Breast epithelium (tissue), 4 donors: ENCODE data around the gene SPIN4. TPM values are rescaled to one million over a fixed set of nuclear protein-coding genes. Genes with fewer than 3 reads are reported as not detected.
A peak's percentile ranks its signal among the peaks of the same experiment; 100 is the strongest.
"Not testable (repeated sequence)": the region's sequence is repeated elsewhere in the genome, so short reads cannot be mapped to it uniquely, and the experiment has no call there.

ENCODE experiments used
- DNase-seq, 2 donors: peaks; one replicate each; pipeline ENCODE4 v3.0.0-alpha.2; 2019; ENCODE audit warnings: low spot score in 2 of 2
- H3K27ac ChIP-seq, 2 donors: fragments of 200-600 bp; sonication (generic) in 1 of 2; one replicate each; pipeline ENCODE4 v1.5.1; 2016 to 2019; ENCODE audit warnings: mild to moderate bottlenecking in 1 of 2
- H3K27me3 ChIP-seq, 2 donors: fragments of 200-600 bp; sonication (generic) in 1 of 2; one replicate each; pipeline versions ENCODE4 v1.5.1 to v1.6.0; 2017 to 2019; ENCODE audit warnings: control low read depth in 1 of 2, mild to moderate bottlenecking in 1 of 2
- H3K36me3 ChIP-seq: fragments of 200-600 bp; one replicate; pipeline ENCODE4 v1.5.1; 2019
- H3K4me1 ChIP-seq, 2 donors: fragments of 200-600 bp; sonication (generic); one replicate each; pipeline ENCODE4 v1.5.1; 2016 to 2019; ENCODE audit warnings: control low read depth in 1 of 2
- H3K4me3 ChIP-seq, 3 donors: fragments of 200-600 bp; sonication (generic); 1 replicate in 2 of 3; 2 replicates in 1 of 3; pipeline ENCODE4 v1.5.1; 2016 to 2019; ENCODE audit warnings: mild to moderate bottlenecking in 3 of 3, moderate library complexity in 2 of 3
- H3K9me3 ChIP-seq, 2 donors: fragments of 200-600 bp; sonication (generic) in 1 of 2; one replicate each; pipeline ENCODE4 v1.5.1; 2016 to 2019; ENCODE audit warnings: control low read depth in 1 of 2
- CTCF ChIP-seq, 3 donors: fragments of 450-650 bp; IDR thresholded peaks; one replicate each; pipeline ENCODE4 v1.5.1; 2016 to 2017; ENCODE audit warnings: antibody characterized with exemption in 3 of 3, mild to moderate bottlenecking in 3 of 3, moderate library complexity in 3 of 3
- POLR2A ChIP-seq: fragments of 450-650 bp; IDR thresholded peaks from one replicate; pipeline ENCODE4 v1.6.1; 2016; ENCODE audit warnings: antibody characterized with exemption, mild to moderate bottlenecking, moderate library complexity
- POLR2AphosphoS5 ChIP-seq, 3 donors: sonication (generic); formaldehyde crosslinking; IDR thresholded peaks; one replicate each; pipeline ENCODE4 v1.6.1; 2017; ENCODE audit warnings: antibody characterized with exemption in 3 of 3
- intact Hi-C: fragments of 100-400 bp; cut with DNase I; formaldehyde crosslinking; loops from one replicate; pipeline ENCODE4 v1.15.1; 2023; ENCODE audit warnings: low total_unique reads
- total RNA-seq, 3 donors: library from RNA; depleted of rRNA; stranded (reverse); fragments of >200 nt; gene quantifications; one replicate each; pipeline ENCODE4 v1.1.0, GENCODE V29; 2016

SPIN4 gene
- 1 to 10 TPM; 3.0 to 7.5 (median 6.6) TPM for total RNA-seq

GRCh38 chrX:63350941-63351616, at the start of gene SPIN4:
SPIN4 (minus strand) TSS chrX:63351332; CDS start chrX:63350819, 513 bp downstream.
- Histone ChIP-seq H3K4me3 (peak within 1 kb of the TSS; percentile 58 to 68 (median 61)), H3K27ac (peak within 1 kb of the TSS; percentile 69 to 78), H3K36me3 (no peaks in the 10 kb centered on the region), H3K4me1 (no peaks in the 10 kb centered on the region), H3K9me3 (peaks cover 0 to 1% of the 10 kb centered on the region in 2 donors), H3K27me3 (peaks cover 0 to 19% of the 10 kb centered on the region in 2 donors)
- peak; percentile 60 to 80 for DNase-seq
- intact Hi-C loops = no loop called here
- TF ChIP-seq POLR2AphosphoS5 (IDR thresholded peaks at IDR 0.05) = peak in 1 of 3 donors; percentile 43
- TF ChIP-seq CTCF (IDR thresholded peaks at IDR 0.05) = no peak

- Histone ChIP-seq H3K9me3 (peaks cover 0 to 16% of the 10 kb centered on the region in 2 donors), H3K4me3 (no peak overlapping the region), H3K27ac (no peak overlapping the region), H3K36me3 (no peaks in the 10 kb centered on the region), H3K27me3 (no peaks in the 10 kb centered on the region), H3K4me1 (no peaks in the 10 kb centered on the region)
- DNase-seq = no peak
- no peak for TF ChIP-seq POLR2AphosphoS5 (IDR thresholded peaks at IDR 0.05)
- TF ChIP-seq CTCF (IDR thresholded peaks at IDR 0.05) = no peak
- TF ChIP-seq POLR2A = no peak
- intact Hi-C loops = no loop called here
Observed at GRCh38 chrX:63400340-63400739, 49.2 kb upstream of the SPIN4 start.

DNA sequence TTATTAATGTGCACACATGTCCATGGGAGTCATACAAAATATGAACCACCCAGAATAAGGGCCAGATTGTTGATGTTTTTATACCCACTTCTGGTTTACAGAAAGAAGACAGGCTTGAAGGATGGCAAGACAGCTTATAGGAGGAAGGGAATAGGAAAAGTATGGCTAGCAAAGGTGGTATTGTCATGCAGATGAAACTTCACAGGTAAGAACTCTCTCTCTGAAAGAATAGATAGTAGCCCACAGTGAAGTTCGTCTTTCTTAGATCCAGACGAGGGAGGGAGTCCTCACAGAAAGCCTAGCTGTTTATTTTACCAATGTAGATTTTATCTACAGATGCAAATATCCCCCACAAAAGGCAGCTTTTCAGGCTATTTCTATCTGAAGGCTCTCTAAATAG, 43.7 kb upstream of the SPIN4 start:
- H3K27me3 ChIP-seq = no peaks in the 10 kb centered on the region
- peaks cover 0 to 6% of the 10 kb centered on the region in 2 donors for H3K9me3 ChIP-seq
- intact Hi-C loops = no loop called here
- no peaks in the 10 kb centered on the region for H3K4me1 ChIP-seq
- no peak for DNase-seq
- no peaks in the 10 kb centered on the region for H3K36me3 ChIP-seq
- H3K4me3 ChIP-seq = no peak overlapping the region
- TF ChIP-seq POLR2AphosphoS5 (IDR thresholded peaks at IDR 0.05) (no peak), CTCF (IDR thresholded peaks at IDR 0.05) (no peak), POLR2A (no peak)
- no peak overlapping the region for H3K27ac ChIP-seq

- H3K4me3 ChIP-seq, DNase-seq, H3K36me3 ChIP-seq, H3K4me1 ChIP-seq, H3K27me3 ChIP-seq, H3K9me3 ChIP-seq, intact Hi-C loops, H3K27ac ChIP-seq: not testable (repeated sequence)
Observed at GRCh38 chrX:63393094-63393493, 42.0 kb upstream of the SPIN4 start.

- intact Hi-C loops = no loop called here
- TF ChIP-seq POLR2AphosphoS5 (IDR thresholded peaks at IDR 0.05) (no peak), POLR2A (no peak), CTCF (IDR thresholded peaks at IDR 0.05) (no peak)
- Histone ChIP-seq H3K4me3 (no peak overlapping the region), H3K9me3 (no peaks in the 10 kb centered on the region), H3K27me3 (peaks cover 0 to 10% of the 10 kb centered on the region in 2 donors), H3K27ac (no peak overlapping the region), H3K36me3 (peaks cover 3% of the 10 kb centered on the region), H3K4me1 (no peaks in the 10 kb centered on the region)
- no peak for DNase-seq
Observed at GRCh38 chrX:63387411-63387810, 36.3 kb upstream of the SPIN4 start.

DNA sequence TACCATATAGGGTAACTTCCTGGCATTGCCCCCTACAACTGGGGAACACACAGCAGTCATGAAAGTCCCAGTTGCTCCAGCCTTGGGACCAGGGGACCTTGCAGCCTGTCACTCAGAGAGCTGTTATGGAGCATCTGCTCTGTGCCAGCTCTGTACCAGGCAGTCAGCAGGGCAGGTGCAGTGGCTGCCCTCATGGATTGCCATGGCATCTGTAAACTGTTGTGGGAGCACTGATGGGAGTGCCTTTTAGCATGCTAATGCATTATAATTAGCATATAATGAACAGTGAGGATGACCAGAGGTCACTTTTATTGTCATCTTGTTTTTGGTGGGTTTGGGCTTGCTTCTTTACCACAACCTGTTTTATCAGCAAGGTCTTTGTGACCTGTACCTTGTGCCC, 33.1 kb upstream of the SPIN4 start:
- H3K9me3 ChIP-seq, H3K27ac ChIP-seq, H3K4me1 ChIP-seq, H3K4me3 ChIP-seq, H3K36me3 ChIP-seq, intact Hi-C loops, DNase-seq, H3K27me3 ChIP-seq: not testable (repeated sequence)

- H3K9me3 ChIP-seq = peaks cover 0 to 17% of the 10 kb centered on the region in 2 donors
- H3K36me3 ChIP-seq, intact Hi-C loops: not testable (repeated sequence)
Observed at GRCh38 chrX:63373012-63373411, 21.9 kb upstream of the SPIN4 start.

GRCh38 chrX:63367699-63368098, 16.6 kb upstream of the SPIN4 start:
- H3K4me3 ChIP-seq, DNase-seq, H3K36me3 ChIP-seq, H3K4me1 ChIP-seq, H3K27ac ChIP-seq, H3K27me3 ChIP-seq, intact Hi-C loops: not testable (repeated sequence)
- peaks cover 0 to 30% of the 10 kb centered on the region in 2 donors for H3K9me3 ChIP-seq

More at GRCh38 chrX:63373012-63373411, 21.9 kb upstream of the SPIN4 start:
- H3K27ac ChIP-seq, H3K4me1 ChIP-seq, H3K4me3 ChIP-seq, H3K27me3 ChIP-seq, DNase-seq: not testable (repeated sequence)
